Neural progenitor cell (in vitro differentiated cells): ENCODE measurements around the gene B3GAT1. TPM values are rescaled to one million over a fixed set of nuclear protein-coding genes. Genes with fewer than 3 reads are reported as not detected.
"Not testable (repeated sequence)": the region's sequence is repeated elsewhere in the genome, so short reads cannot be mapped to it uniquely, and the experiment has no call there.

ENCODE experiments used
- DNase-seq: peaks from one replicate; pipeline ENCODE4 v3.0.0-alpha.2; 2016; ENCODE audit warnings: low spot score
- H2AFZ ChIP-seq: fragments of 200-600 bp; sonication (generic); replicated peaks from 2 replicates; pipeline ENCODE4 v1.6.1; 2016; ENCODE audit warnings: antibody characterized with exemption
- H3F3A ChIP-seq: fragments of 200-600 bp; sonication (generic); 2 replicates; pipeline ENCODE4 v1.6.1; 2016; ENCODE audit warnings: antibody characterized with exemption, low read depth
- H3K27ac ChIP-seq: fragments of 200-600 bp; sonication (generic); 2 replicates; pipeline ENCODE4 v1.5.1; 2016; ENCODE audit warnings: mild to moderate bottlenecking
- H3K27me3 ChIP-seq: fragments of 200-600 bp; sonication (generic); 2 replicates; pipeline ENCODE4 v1.6.1; 2016; ENCODE audit warnings: mild to moderate bottlenecking, moderate library complexity
- H3K36me3 ChIP-seq: fragments of 200-600 bp; sonication (generic); 2 replicates; pipeline ENCODE4 v1.5.1; 2016
- H3K4me1 ChIP-seq: fragments of 200-600 bp; sonication (generic); 2 replicates; pipeline ENCODE4 v1.6.1; 2016; ENCODE audit warnings: mixed run types
- H3K4me2 ChIP-seq: fragments of 200-600 bp; sonication (generic); 2 replicates; pipeline ENCODE4 v1.6.1; 2016
- H3K4me3 ChIP-seq: fragments of 200-600 bp; sonication (generic); 2 replicates; pipeline ENCODE4 v1.5.1; 2016
- H3K79me2 ChIP-seq: fragments of 200-600 bp; sonication (generic); 2 replicates; pipeline ENCODE4 v1.6.1; 2016; ENCODE audit warnings: low read depth
- H3K9ac ChIP-seq: fragments of 200-600 bp; sonication (generic); 2 replicates; pipeline ENCODE4 v1.6.1; 2016
- H3K9me3 ChIP-seq: fragments of 200-600 bp; sonication (generic); 2 replicates; pipeline ENCODE4 v1.5.1; 2016; ENCODE audit warnings: low read depth
- H4K20me1 ChIP-seq: fragments of 200-600 bp; sonication (generic); 2 replicates; pipeline ENCODE4 v1.6.1; 2016; ENCODE audit warnings: low read depth
- H3K27ac Mint-ChIP-seq: 3 replicates; pipeline ENCODE4 v1.8.0; 2021; ENCODE audit warnings: mixed read lengths
- H3K27me3 Mint-ChIP-seq: 2 replicates; pipeline ENCODE4 v1.8.0; 2022; ENCODE audit warnings: low read depth, mild to moderate bottlenecking, inconsistent platforms, moderate library complexity, mixed read lengths; ENCODE audit not compliant: insufficient read depth
- H3K36me3 Mint-ChIP-seq: 3 replicates; pipeline ENCODE4 v1.8.0; 2021; ENCODE audit warnings: mixed read lengths
- H3K4me1 Mint-ChIP-seq: 3 replicates; pipeline ENCODE4 v1.8.0; 2021; ENCODE audit warnings: mixed read lengths
- H3K4me3 Mint-ChIP-seq: 3 replicates; pipeline ENCODE4 v1.8.0; 2021; ENCODE audit warnings: mild to moderate bottlenecking, moderate library complexity, mixed read lengths
- H3K9me3 Mint-ChIP-seq: 3 replicates; pipeline ENCODE4 v1.8.0; 2020; ENCODE audit warnings: mixed read lengths
- EZH2 ChIP-seq: fragments of 200-600 bp; sonication (generic); IDR thresholded peaks from 2 replicates; pipeline ENCODE4 v1.6.1; 2017; ENCODE audit warnings: antibody characterized with exemption, mild to moderate bottlenecking, moderate library complexity
- EZH2phosphoT487 ChIP-seq: fragments of 200-600 bp; sonication (generic); IDR thresholded peaks from 2 replicates; pipeline ENCODE4 v1.6.1; 2017; ENCODE audit warnings: antibody characterized with exemption
- total RNA-seq: library from RNA; depleted of rRNA; stranded (reverse); fragments of >200 nt; gene quantifications from 2 replicates; pipeline ENCODE4 v1.2.3, GENCODE V29; 2015; ENCODE audit warnings: low replicate concordance
- TF ChIP-seq, protein P1 (sequence below): fragments of 200-600 bp; sonication (generic); IDR thresholded peaks from 2 replicates; pipeline ENCODE4 v1.5.1; 2017; ENCODE audit warnings: antibody characterized with exemption, mild to moderate bottlenecking

B3GAT1 gene
- total RNA-seq, 1 donor from 2014 or later, result 11.0 TPM

DNA sequence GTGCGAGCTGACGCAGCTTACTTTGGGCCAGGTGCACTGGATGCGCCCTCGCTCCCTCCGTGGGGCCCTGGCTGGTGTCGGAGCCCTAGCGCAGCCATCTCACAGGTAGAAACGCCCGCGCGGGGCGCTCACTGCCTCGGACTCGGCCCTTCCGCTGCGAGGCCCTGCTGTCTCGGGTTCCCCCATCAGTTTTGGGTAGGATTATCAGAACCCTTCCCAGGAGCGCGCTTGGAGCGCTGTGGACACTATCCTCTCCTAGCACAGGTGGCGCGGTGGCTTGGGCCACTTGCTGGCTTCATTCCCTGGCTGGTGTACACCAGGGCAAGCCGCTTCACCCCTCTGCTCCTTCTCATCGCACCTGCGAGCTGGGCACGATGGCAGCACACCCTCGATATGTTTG, 35.7 kb upstream of the B3GAT1 start:
- H3K79me2 ChIP-seq, result no peaks in the 10 kb centered on the region
- H3K27me3 ChIP-seq, result no peaks in the 10 kb centered on the region
- peaks cover 11% of the 10 kb centered on the region for H3K4me1 Mint-ChIP-seq
- no peaks in the 10 kb centered on the region for H3K36me3 ChIP-seq
- peaks cover 8% of the 10 kb centered on the region for H3K27me3 Mint-ChIP-seq
- H3K4me3 Mint-ChIP-seq, result no peak overlapping the region
- H3F3A ChIP-seq, result no peaks in the 10 kb centered on the region
- no peak overlapping the region for H3K4me3 ChIP-seq
- H3K36me3 Mint-ChIP-seq, result peaks cover 2% of the 10 kb centered on the region
- TF ChIP-seq, protein P1, sequence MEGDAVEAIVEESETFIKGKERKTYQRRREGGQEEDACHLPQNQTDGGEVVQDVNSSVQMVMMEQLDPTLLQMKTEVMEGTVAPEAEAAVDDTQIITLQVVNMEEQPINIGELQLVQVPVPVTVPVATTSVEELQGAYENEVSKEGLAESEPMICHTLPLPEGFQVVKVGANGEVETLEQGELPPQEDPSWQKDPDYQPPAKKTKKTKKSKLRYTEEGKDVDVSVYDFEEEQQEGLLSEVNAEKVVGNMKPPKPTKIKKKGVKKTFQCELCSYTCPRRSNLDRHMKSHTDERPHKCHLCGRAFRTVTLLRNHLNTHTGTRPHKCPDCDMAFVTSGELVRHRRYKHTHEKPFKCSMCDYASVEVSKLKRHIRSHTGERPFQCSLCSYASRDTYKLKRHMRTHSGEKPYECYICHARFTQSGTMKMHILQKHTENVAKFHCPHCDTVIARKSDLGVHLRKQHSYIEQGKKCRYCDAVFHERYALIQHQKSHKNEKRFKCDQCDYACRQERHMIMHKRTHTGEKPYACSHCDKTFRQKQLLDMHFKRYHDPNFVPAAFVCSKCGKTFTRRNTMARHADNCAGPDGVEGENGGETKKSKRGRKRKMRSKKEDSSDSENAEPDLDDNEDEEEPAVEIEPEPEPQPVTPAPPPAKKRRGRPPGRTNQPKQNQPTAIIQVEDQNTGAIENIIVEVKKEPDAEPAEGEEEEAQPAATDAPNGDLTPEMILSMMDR, result no peak
- TF ChIP-seq EZH2phosphoT487 (no peak), EZH2 (no peak)
- no peaks in the 10 kb centered on the region for H3K4me1 ChIP-seq
- no peaks in the 10 kb centered on the region for H4K20me1 ChIP-seq
- no peak overlapping the region for H3K27ac Mint-ChIP-seq
- no peak for DNase-seq
- no peaks in the 10 kb centered on the region for H3K9me3 ChIP-seq
- H2AFZ ChIP-seq, result no peak overlapping the region
- peaks cover 3% of the 10 kb centered on the region for H3K9me3 Mint-ChIP-seq
- no peak overlapping the region for H3K9ac ChIP-seq
- no peak overlapping the region for H3K27ac ChIP-seq
- no peak overlapping the region for H3K4me2 ChIP-seq

DNA sequence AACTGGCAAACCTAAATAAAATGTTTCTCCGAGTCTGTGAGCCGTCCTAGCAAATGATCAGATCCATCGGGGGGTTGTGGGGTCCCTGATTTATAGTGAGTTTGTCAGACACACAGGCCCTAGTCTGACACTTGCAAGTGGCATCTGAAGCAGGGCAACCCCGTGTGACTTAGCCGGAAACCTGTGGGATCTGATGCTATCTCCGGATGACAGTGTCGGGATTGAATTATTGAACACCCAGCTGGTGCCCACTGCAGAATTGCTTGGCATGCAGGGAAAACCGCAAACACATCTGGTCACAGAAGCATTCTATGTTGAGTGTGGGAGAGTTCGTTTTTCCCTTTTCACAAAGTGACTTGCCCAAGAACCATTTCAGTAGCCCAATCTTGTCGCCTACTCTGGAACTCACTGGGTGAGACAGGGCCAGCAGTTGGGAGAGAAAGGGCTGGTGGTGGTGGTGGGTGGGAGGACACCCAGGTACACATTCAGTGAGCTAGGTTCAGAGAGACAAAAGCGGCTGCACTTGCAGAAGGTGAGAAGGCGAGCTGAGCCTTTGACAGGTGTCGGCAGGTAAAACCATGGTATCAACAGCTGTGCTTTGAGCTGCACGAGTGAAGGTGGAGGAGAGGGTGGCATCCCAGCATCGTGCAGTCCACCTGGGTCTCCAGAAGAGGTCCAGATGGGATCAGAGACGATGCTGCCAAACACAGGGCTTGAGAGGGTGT, 33.7 kb upstream of the B3GAT1 start:
- no peaks in the 10 kb centered on the region for H3K79me2 ChIP-seq
- no peaks in the 10 kb centered on the region for H3K9me3 ChIP-seq
- Mint-ChIP-seq H3K9me3 (no peaks in the 10 kb centered on the region), H3K4me1 (peaks cover 16% of the 10 kb centered on the region), H3K36me3 (peaks cover 2% of the 10 kb centered on the region), H3K27me3 (peaks cover 8% of the 10 kb centered on the region), H3K27ac (no peak overlapping the region), H3K4me3 (no peak overlapping the region)
- H3K27me3 ChIP-seq, result no peaks in the 10 kb centered on the region
- H3K4me1 ChIP-seq, result no peaks in the 10 kb centered on the region
- H3K36me3 ChIP-seq, result no peaks in the 10 kb centered on the region
- H2AFZ ChIP-seq, result no peak overlapping the region
- TF ChIP-seq EZH2 (no peak), EZH2phosphoT487 (no peak)
- TF ChIP-seq, protein P1, result no peak
- no peak overlapping the region for H3K4me3 ChIP-seq
- H3F3A ChIP-seq, result no peaks in the 10 kb centered on the region
- H4K20me1 ChIP-seq, result no peaks in the 10 kb centered on the region
- no peak overlapping the region for H3K9ac ChIP-seq
- H3K27ac ChIP-seq, result no peak overlapping the region
- H3K4me2 ChIP-seq, result no peak overlapping the region
- DNase-seq, result no peak

DNA sequence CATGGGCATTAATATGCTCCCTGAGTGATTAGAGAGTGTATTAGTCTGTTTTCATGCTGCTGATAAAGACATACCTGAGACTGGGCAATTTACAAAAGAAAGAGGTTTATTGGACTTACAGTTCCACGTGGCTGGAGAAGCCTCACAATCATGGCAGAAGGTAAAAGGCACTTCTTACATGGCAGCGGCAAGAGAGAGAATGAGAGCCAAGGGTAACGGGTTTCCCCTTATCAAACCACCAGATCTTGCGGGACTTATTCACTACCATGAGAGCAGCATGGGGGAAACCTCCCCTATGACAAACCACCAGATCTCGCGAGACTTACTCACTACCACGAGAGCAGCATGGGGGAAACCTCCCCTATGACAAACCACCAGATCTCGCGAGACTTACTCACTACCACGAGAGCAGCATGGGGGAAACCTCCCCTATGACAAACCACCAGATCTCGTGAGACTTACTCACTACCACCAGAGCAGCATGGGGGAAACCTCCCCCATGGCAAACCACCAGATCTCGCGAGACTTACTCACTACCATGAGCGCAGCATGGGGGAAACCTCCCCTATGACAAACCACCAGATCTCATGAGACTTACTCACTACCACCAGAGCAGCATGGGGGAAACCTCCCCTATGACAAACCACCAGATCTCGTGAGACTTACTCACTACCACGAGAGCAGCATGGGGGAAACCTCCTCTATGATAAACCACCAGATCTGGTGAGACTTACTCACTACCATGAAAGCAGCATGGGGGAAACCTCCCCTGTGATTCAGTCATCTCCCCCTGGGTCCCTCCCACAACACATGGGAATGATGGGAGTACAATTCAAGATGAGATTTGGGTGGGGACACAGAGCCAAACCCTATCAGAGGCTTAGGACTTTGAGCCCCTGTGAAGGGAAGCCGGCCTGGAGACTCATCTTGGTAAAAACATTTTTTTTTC, 32.4 kb upstream of the B3GAT1 start:
- H3K4me1 Mint-ChIP-seq, result peaks cover 16% of the 10 kb centered on the region
- not testable (repeated sequence) for H3K36me3 Mint-ChIP-seq, H3K4me3 ChIP-seq, H3K27ac ChIP-seq, DNase-seq, H3F3A ChIP-seq, H3K9ac ChIP-seq, H4K20me1 ChIP-seq, H3K27ac Mint-ChIP-seq, H3K4me1 ChIP-seq, H3K36me3 ChIP-seq, H3K79me2 ChIP-seq, H3K27me3 Mint-ChIP-seq, H3K27me3 ChIP-seq, H3K9me3 Mint-ChIP-seq, H2AFZ ChIP-seq, H3K4me3 Mint-ChIP-seq, H3K4me2 ChIP-seq, H3K9me3 ChIP-seq

DNA sequence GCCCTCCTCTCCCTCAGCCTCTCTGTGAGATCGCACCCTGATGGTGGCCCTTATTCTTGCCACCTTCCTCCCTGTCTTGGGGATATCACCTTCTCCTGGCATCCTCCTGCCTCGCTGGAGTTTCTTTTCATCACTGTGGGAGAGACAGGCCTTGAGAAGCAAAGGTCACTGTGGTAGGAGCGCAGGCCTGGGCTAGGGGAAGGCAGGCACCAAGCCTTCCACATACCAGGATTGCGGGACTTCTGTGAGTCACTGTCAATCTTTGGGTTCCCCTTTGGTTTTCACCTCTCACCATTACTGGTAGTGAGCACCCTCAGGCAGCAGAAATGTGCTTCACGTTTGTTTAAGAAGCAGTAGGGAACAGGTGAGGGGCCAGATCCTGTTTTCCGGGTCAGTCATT, 31.2 kb upstream of the B3GAT1 start:
- H3K79me2 ChIP-seq, result no peaks in the 10 kb centered on the region
- H3K36me3 ChIP-seq, result no peaks in the 10 kb centered on the region
- H3K9ac ChIP-seq, result no peak overlapping the region
- H3K27ac Mint-ChIP-seq, result peak overlapping the region; percentile 13
- H3K36me3 Mint-ChIP-seq, result peaks cover 3% of the 10 kb centered on the region
- H4K20me1 ChIP-seq, result no peaks in the 10 kb centered on the region
- no peak overlapping the region for H2AFZ ChIP-seq
- H3K4me1 ChIP-seq, result no peaks in the 10 kb centered on the region
- no peak overlapping the region for H3K27ac ChIP-seq
- no peaks in the 10 kb centered on the region for H3K9me3 ChIP-seq
- H3K27me3 ChIP-seq, result no peaks in the 10 kb centered on the region
- H3K4me3 ChIP-seq, result no peak overlapping the region
- TF ChIP-seq EZH2phosphoT487 (no peak), EZH2 (no peak)
- TF ChIP-seq, protein P1, result no peak
- no peak overlapping the region for H3K4me3 Mint-ChIP-seq
- peaks cover 16% of the 10 kb centered on the region for H3K4me1 Mint-ChIP-seq
- H3K4me2 ChIP-seq, result no peak overlapping the region
- H3K27me3 Mint-ChIP-seq, result peaks cover 8% of the 10 kb centered on the region
- no peaks in the 10 kb centered on the region for H3K9me3 Mint-ChIP-seq
- no peaks in the 10 kb centered on the region for H3F3A ChIP-seq
- no peak for DNase-seq
